Ramos (cell line): ENCODE results near the gene SNRPN.
"Not testable (repeated sequence)": the region's sequence is repeated elsewhere in the genome, so short reads cannot be mapped to it uniquely, and the experiment has no call there.

ENCODE experiments used
- in situ Hi-C: fragments of 300-500 bp; cut with MboI; formaldehyde crosslinking; loops from one replicate; pipeline ENCODE4 v1.14.3; 2022; ENCODE audit warnings: low sequenced_read_pairs; ENCODE audit not compliant: unreplicated experiment

SNRPN gene

DNA sequence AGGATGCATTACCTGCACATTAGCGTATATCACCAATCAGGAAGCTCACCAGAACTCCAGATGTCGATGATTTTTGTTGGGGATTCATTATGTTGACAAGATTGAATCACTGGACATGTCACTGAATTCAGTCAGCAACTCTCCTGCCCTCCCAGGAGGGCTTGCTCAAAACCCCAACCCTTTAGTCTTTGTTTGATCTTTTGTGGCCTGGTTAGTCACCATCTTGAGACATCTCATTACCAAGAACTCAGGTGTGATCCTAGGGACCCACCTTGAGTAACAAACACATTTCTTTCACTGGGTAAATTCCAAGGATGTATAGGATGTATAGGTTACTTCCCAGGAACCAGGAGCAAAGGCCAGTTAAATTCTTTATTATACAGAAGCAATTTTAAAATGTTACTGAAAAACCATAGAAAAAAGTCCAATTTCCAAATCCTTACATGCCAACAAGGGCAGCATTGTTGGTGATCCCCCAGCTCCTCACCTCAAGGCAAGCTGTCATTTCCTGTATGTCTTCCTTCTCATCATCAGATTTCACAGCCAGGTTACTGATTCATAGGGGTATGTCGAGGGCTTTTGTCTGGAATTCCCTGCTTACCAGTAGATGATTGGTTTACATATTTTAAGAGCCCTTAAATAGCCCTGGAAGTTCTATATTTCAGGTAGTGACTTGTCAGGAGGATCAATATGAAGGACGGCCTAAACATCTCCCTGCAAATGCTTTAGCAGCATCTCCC is 11.7 kb downstream of the SNRPN start:
- in situ Hi-C loops = no loop called here

DNA sequence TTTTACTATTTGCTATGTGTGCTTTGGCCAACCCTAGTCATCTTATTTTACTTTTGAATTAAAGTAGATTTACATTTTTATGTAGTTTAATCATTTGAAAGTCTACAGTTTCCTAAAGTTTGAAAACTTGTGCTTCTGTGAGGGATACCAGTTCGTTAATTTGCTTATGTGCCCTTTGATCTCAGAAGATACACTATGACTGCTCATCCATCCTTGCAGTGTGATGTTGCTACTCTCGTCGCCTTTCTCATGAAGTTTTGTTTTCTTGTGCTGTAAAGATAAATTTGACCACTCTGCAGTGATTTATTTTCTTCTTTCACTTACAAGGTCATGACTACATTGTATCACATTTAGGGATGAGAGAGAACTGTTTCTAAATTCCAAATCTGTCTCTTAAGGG is 16.3 kb downstream of the SNRPN start:
- in situ Hi-C loops = no loop called here

DNA sequence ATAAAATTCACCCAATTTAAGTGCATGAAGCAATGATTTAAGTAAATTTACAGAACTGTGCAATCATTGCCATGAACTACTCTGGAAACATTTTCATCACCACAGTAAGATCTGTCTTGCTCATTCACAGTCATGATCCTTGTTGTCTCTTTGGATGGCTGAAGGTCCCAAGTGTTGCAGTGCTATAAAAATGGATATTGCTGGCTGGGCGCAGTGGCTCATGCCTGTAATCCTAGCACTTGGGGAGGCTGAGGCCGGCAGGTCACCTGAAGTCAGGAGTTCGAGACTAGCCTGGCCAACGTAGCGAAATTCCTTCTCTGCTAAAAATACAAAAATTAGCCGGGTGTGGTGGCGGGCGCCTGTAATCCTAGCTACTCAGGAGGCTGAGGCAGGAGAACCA is 17.0 kb downstream of the SNRPN start:
- in situ Hi-C loops = no loop called here

- in situ Hi-C loops = not testable (repeated sequence)
These were observed 17.9 kb downstream of the SNRPN start for GRCh38 chr15:24972707-24973106.

DNA sequence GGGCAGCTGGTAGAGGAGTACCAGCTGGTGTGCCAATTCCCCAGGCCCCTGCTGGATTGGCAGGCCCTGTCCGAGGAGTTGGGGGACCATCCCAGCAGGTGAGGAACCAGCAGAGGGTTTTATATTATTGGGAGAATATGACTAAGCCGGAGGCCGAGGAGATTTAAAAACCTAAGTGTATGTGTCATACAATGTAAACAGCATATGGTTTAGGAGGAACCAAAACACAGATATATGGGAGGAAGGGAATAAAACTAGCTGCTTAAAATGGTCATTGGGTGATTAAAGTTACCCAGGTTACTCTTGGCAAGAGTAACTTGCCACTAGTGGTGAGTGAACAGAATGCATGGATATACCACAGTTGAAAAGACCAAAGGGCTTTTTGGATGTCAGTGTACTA is 22.1 kb downstream of the SNRPN start:
- in situ Hi-C loops = loop anchor here (25.0 kb wide), 1 partner anchor 460 kb away; the partner anchor contains the start of gene UBE3A

- in situ Hi-C loops = loop anchor here (25.0 kb wide), 1 partner anchor 460 kb away; the partner anchor contains the start of gene UBE3A
These were observed 22.9 kb downstream of the SNRPN start for GRCh38 chr15:24977686-24978085.

- in situ Hi-C loops = loop anchor here (25.0 kb wide), 1 partner anchor 452 kb away; the partner anchor contains the start of gene UBE3A
These were observed 30.4 kb downstream of the SNRPN start for GRCh38 chr15:24985224-24985623.

GRCh38 chr15:24986653-24987052 is 31.9 kb downstream of the SNRPN start:
- in situ Hi-C loops = loop anchor here (25.0 kb wide), 1 partner anchor 451 kb away; the partner anchor contains the start of gene UBE3A

DNA sequence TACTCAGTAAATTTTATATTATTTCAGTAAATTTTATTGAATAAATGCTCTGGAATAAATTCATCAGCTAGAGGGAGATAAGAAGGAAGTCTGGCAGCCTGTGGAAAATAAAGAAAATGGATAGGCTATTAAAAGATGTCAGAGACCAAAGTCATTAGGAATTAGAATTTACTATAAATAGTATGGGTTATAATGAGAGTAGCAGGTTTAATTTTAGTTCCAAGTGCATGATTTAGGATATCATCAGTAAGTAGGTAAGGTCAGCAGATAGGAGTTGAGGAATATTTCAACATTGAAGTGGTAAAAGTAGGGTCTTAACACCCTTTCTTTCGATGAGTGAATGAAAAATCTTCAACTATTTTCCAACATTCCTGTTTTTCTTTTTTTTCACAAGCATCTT is 64.6 kb downstream of the SNRPN start:
- in situ Hi-C loops = no loop called here

GRCh38 chr15:25022233-25022632 is 67.4 kb downstream of the SNRPN start:
- in situ Hi-C loops = no loop called here
